CD14-positive monocyte (primary cell): ENCODE results near the gene PEMT. TPM values are rescaled to one million over a fixed set of nuclear protein-coding genes. Genes with fewer than 3 reads are reported as not detected.

Experiments
- DNase-seq, 3 donors: peaks; one replicate each; pipeline ENCODE4 v3.0.0-alpha.2; 2011 to 2022
- H2AFZ ChIP-seq: 2 replicates; pipeline ENCODE4 v1.6.0; 2012; ENCODE audit warnings: mild to moderate bottlenecking, low read depth, low read length, inconsistent platforms; ENCODE audit not compliant: insufficient read depth, poor library complexity, severe bottlenecking
- H3K27ac ChIP-seq, 2 donors: 1 replicate in 1 of 2; 2 replicates in 1 of 2; pipeline ENCODE4 v1.5.1; 2012 to 2013; ENCODE audit warnings: low read length in 2 of 2, control low read depth in 1 of 2, inconsistent platforms in 1 of 2, low read depth in 1 of 2, mild to moderate bottlenecking in 1 of 2
- H3K27me3 ChIP-seq, 2 donors: one replicate each; pipeline versions ENCODE4 v1.6.0 to v1.6.1; 2011 to 2013; ENCODE audit warnings: low read length in 2 of 2; ENCODE audit not compliant: control insufficient read depth in 2 of 2, insufficient read depth in 2 of 2
- H3K36me3 ChIP-seq, 2 donors: replicated peaks in 1 of 2; 1 replicate in 1 of 2; 2 replicates in 1 of 2; pipeline versions ENCODE4 v1.5.1 to v1.6.1; 2012 to 2013; ENCODE audit warnings: low read length in 2 of 2, control low read depth in 1 of 2, inconsistent platforms in 1 of 2, mild to moderate bottlenecking in 1 of 2; ENCODE audit not compliant: insufficient read depth in 2 of 2, control insufficient read depth in 1 of 2
- H3K4me1 ChIP-seq, 2 donors: 1 replicate in 1 of 2; 2 replicates in 1 of 2; pipeline versions ENCODE4 v1.5.1 to v1.6.1; 2012 to 2013; ENCODE audit warnings: low read length in 2 of 2, control low read depth in 1 of 2, inconsistent platforms in 1 of 2, mild to moderate bottlenecking in 1 of 2, moderate library complexity in 1 of 2; ENCODE audit not compliant: insufficient read depth in 2 of 2, control insufficient read depth in 1 of 2
- H3K4me2 ChIP-seq: replicated peaks from 2 replicates; pipeline ENCODE3; 2012; ENCODE audit warnings: low read length, moderate library complexity, mild to moderate bottlenecking; ENCODE audit not compliant: poor library complexity, severe bottlenecking; ENCODE audit errors: extremely low read depth
- H3K4me3 ChIP-seq, 3 experiments: fragments of 200-600 bp in 1 of 3; sonication (generic) in 1 of 3; replicated peaks in 1 of 3; 1 replicate in 2 of 3; 2 replicates in 1 of 3; pipeline ENCODE4 v1.5.1; 2011 to 2013; ENCODE audit warnings: low read length in 3 of 3, mild to moderate bottlenecking in 3 of 3, control low read depth in 2 of 3, low read depth in 2 of 3, inconsistent platforms in 1 of 3, moderate library complexity in 1 of 3
- H3K79me2 ChIP-seq: 2 replicates; pipeline ENCODE4 v1.6.0; 2012; ENCODE audit warnings: mild to moderate bottlenecking, control low read depth, inconsistent platforms, low read length, moderate library complexity; ENCODE audit not compliant: insufficient read depth
- H3K9ac ChIP-seq: 2 replicates; pipeline ENCODE4 v1.6.0; 2017; ENCODE audit warnings: low read length, mild to moderate bottlenecking; ENCODE audit not compliant: insufficient read depth, poor library complexity, severe bottlenecking
- H3K9me3 ChIP-seq, 2 donors: replicated peaks in 1 of 2; 1 replicate in 1 of 2; 2 replicates in 1 of 2; pipeline versions ENCODE4 v1.5.1 to v1.6.1; 2012 to 2013; ENCODE audit warnings: low read length in 2 of 2, control low read depth in 1 of 2; ENCODE audit not compliant: control insufficient read depth in 1 of 2, insufficient read depth in 1 of 2
- H4K20me1 ChIP-seq: 2 replicates; pipeline ENCODE4 v1.6.0; 2012; ENCODE audit warnings: mild to moderate bottlenecking, low read length, control low read depth, moderate library complexity; ENCODE audit not compliant: insufficient read depth
- H3K27ac Mint-ChIP-seq, 7 donors: one replicate each; pipeline ENCODE4 v1.8.0; 2020; ENCODE audit warnings: mild to moderate bottlenecking in 7 of 7, mixed read lengths in 7 of 7, moderate library complexity in 6 of 7, inconsistent platforms in 2 of 7
- H3K27me3 Mint-ChIP-seq, 3 donors: one replicate each; pipeline ENCODE4 v1.8.0; 2021 to 2022; ENCODE audit warnings: low read depth in 3 of 3, mild to moderate bottlenecking in 3 of 3, mixed read lengths in 3 of 3, moderate library complexity in 3 of 3, inconsistent platforms in 1 of 3
- H3K36me3 Mint-ChIP-seq, 2 donors: one replicate each; pipeline ENCODE4 v1.8.0; 2020; ENCODE audit warnings: mixed read lengths in 2 of 2, inconsistent platforms in 1 of 2, mild to moderate bottlenecking in 1 of 2
- H3K4me1 Mint-ChIP-seq: one replicate; pipeline ENCODE4 v1.8.0; 2020; ENCODE audit warnings: mild to moderate bottlenecking, mixed read lengths
- H3K4me3 Mint-ChIP-seq, 2 donors: one replicate each; pipeline ENCODE4 v1.8.0; 2020; ENCODE audit warnings: mild to moderate bottlenecking in 2 of 2, mixed read lengths in 2 of 2, moderate library complexity in 1 of 2
- H3K9me3 Mint-ChIP-seq, 7 donors: one replicate each; pipeline ENCODE4 v1.8.0; 2020 to 2022; ENCODE audit warnings: mixed read lengths in 7 of 7, mild to moderate bottlenecking in 6 of 7, moderate library complexity in 6 of 7, inconsistent platforms in 2 of 7
- CTCF ChIP-seq: fragments of 200-600 bp; IDR thresholded peaks from one replicate; pipeline ENCODE4 v1.8.0; 2022; ENCODE audit warnings: antibody characterized with exemption, mild to moderate bottlenecking
- WGBS: methylation state at CpG from one replicate; pipeline ENCODE4 v1.1.5; 2013; ENCODE audit warnings: missing lambda C conversion rate; ENCODE audit not compliant: insufficient coverage; 5-methylcytosine and 5-hydroxymethylcytosine counted together
- intact Hi-C, 2 donors: fragments of 100-400 bp; cut with micrococcal nuclease; formaldehyde crosslinking; loops; one replicate each; pipeline versions ENCODE4 v1.15.0 to v1.15.1; 2023
- polyA plus RNA-seq, 3 donors: library from polyadenylated mRNA; depleted of rRNA in 1 of 3; unstranded in 2 of 3; stranded (reverse) in 1 of 3; fragments of 300-500 nt in 2 of 3; fragments of >200 nt in 1 of 3; fragmentation: Illumina TruSeq in 2 of 3; gene quantifications; 1 replicate in 2 of 3; 2 replicates in 1 of 3; pipeline ENCODE4 v1.2.3, GENCODE V29; 2012 to 2021

PEMT gene
- polyA plus RNA-seq, 3 donors, result 26.7 to 41.0 (median 38.4) TPM

- H3K9ac ChIP-seq, result no peak overlapping the region
- intact Hi-C loops, result no loop called here
- no peaks in the 10 kb centered on the region for H3K79me2 ChIP-seq
- WGBS, result 72% methylated on average over 5 of the region's 7 CpGs
- no peaks in the 10 kb centered on the region for H4K20me1 ChIP-seq
- no peaks in the 10 kb centered on the region for H3K4me1 ChIP-seq
- Mint-ChIP-seq H3K27me3 (peaks cover 2 to 5% (median 4%) of the 10 kb centered on the region in 3 donors), H3K4me3 (no peak overlapping the region), H3K27ac (peak overlapping the region in 1 of 7 donors; percentile 19), H3K4me1 (no peaks in the 10 kb centered on the region), H3K9me3 (no peaks in the 10 kb centered on the region), H3K36me3 (peaks cover 0 to 2% of the 10 kb centered on the region in 2 donors)
- no peak overlapping the region for H3K4me2 ChIP-seq
- TF ChIP-seq CTCF, result no peak
- H3K4me3 ChIP-seq, result no peak overlapping the region
- H3K9me3 ChIP-seq, result no peaks in the 10 kb centered on the region
- DNase-seq, result no peak
- no peak overlapping the region for H3K27ac ChIP-seq
- no peaks in the 10 kb centered on the region for H3K36me3 ChIP-seq
- H3K27me3 ChIP-seq, result peaks cover 0 to 2% of the 10 kb centered on the region in 2 donors
- no peak overlapping the region for H2AFZ ChIP-seq
Observed at GRCh38 chr17:17503566-17504130, 87.9 kb downstream of the PEMT start.

GRCh38 chr17:17502741-17503565, 88.6 kb downstream of the PEMT start:
- no peak overlapping the region for H3K4me3 ChIP-seq
- no peaks in the 10 kb centered on the region for H3K79me2 ChIP-seq
- intact Hi-C loops, result no loop called here
- Mint-ChIP-seq H3K4me3 (no peak overlapping the region), H3K9me3 (no peaks in the 10 kb centered on the region), H3K27me3 (peaks cover 2 to 9% (median 5%) of the 10 kb centered on the region in 3 donors), H3K27ac (peak overlapping the region in 2 of 7 donors; percentile 47 to 60), H3K4me1 (no peaks in the 10 kb centered on the region), H3K36me3 (no peaks in the 10 kb centered on the region)
- H3K27ac ChIP-seq, result no peak overlapping the region
- H3K9ac ChIP-seq, result no peak overlapping the region
- 96% methylated on average over 21 of the region's 21 CpGs for WGBS
- H4K20me1 ChIP-seq, result no peaks in the 10 kb centered on the region
- DNase-seq, result no peak
- no peak overlapping the region for H3K4me2 ChIP-seq
- no peaks in the 10 kb centered on the region for H3K9me3 ChIP-seq
- H3K4me1 ChIP-seq, result no peaks in the 10 kb centered on the region
- no peak overlapping the region for H2AFZ ChIP-seq
- TF ChIP-seq CTCF, result no peak
- peaks cover 0 to 2% of the 10 kb centered on the region in 2 donors for H3K27me3 ChIP-seq
- no peaks in the 10 kb centered on the region for H3K36me3 ChIP-seq
